Measurements from ENCODE around the gene CLCA4. TPM values are rescaled to one million over a fixed set of nuclear protein-coding genes. Genes with fewer than 3 reads are reported as not detected.

The CLCA4 gene
- polyA plus RNA-seq, 1 donor = 0.04 TPM

- DNase-seq = no peak
- peaks cover 4% of the 10 kb centered on the region for H3K4me1 ChIP-seq (ENCODE audit: control insufficient read depth, insufficient read depth, low read length)
- WGBS (ENCODE audit: insufficient coverage, low lambda C conversion rate) = 60% methylated on average over 2 of the region's 13 CpGs
Measured at GRCh38 chr1:86507935-86508582, 38.8 kb upstream of the CLCA4 start.

GRCh38 chr1:86508583-86508969 is 38.3 kb upstream of the CLCA4 start:
- H3K4me1 ChIP-seq (ENCODE audit: control insufficient read depth, insufficient read depth, low read length) = no peaks in the 10 kb centered on the region
- no peaks in the 10 kb centered on the region for H3K27me3 ChIP-seq (ENCODE audit: control insufficient read depth, insufficient read depth, low read length)
- H3K4me3 ChIP-seq (ENCODE audit: low read length) = no peak overlapping the region
- no peaks in the 10 kb centered on the region for H3K36me3 ChIP-seq (ENCODE audit: control insufficient read depth, insufficient read depth, low read length)
- no peaks in the 10 kb centered on the region for H3K9me3 ChIP-seq (ENCODE audit: control insufficient read depth, low read depth, low read length)
- no peak for DNase-seq
- 100% methylated on average over 1 of the region's 2 CpGs for WGBS (ENCODE audit: insufficient coverage, low lambda C conversion rate)
- no peak overlapping the region for H3K27ac ChIP-seq (ENCODE audit: low read length)

More at GRCh38 chr1:86507935-86508582, 38.8 kb upstream of the CLCA4 start:
- Histone ChIP-seq H3K9me3 (ENCODE audit: control insufficient read depth, low read depth, low read length) (no peaks in the 10 kb centered on the region), H3K36me3 (ENCODE audit: control insufficient read depth, insufficient read depth, low read length) (no peaks in the 10 kb centered on the region), H3K27ac (ENCODE audit: low read length) (no peak overlapping the region), H3K4me3 (ENCODE audit: low read length) (no peak overlapping the region), H3K27me3 (ENCODE audit: control insufficient read depth, insufficient read depth, low read length) (no peaks in the 10 kb centered on the region)

- no peak overlapping the region for H3K27ac ChIP-seq (ENCODE audit: low read length)
- no peak overlapping the region for H3K4me3 ChIP-seq (ENCODE audit: low read length)
- peak in 1 of 2 donors; percentile 44 for DNase-seq
- no peaks in the 10 kb centered on the region for H3K36me3 ChIP-seq (ENCODE audit: control insufficient read depth, insufficient read depth, low read length)
- no peaks in the 10 kb centered on the region for H3K9me3 ChIP-seq (ENCODE audit: control insufficient read depth, low read depth, low read length)
- no peaks in the 10 kb centered on the region for H3K4me1 ChIP-seq (ENCODE audit: control insufficient read depth, insufficient read depth, low read length)
- H3K27me3 ChIP-seq (ENCODE audit: control insufficient read depth, insufficient read depth, low read length) = no peaks in the 10 kb centered on the region
- WGBS (ENCODE audit: insufficient coverage, low lambda C conversion rate) = no CpG with 5 or more reads among the region's 2 CpGs
Measured at GRCh38 chr1:86515597-86515996, 31.3 kb upstream of the CLCA4 start.

GRCh38 chr1:86516335-86516734 is 30.5 kb upstream of the CLCA4 start:
- no peaks in the 10 kb centered on the region for H3K27me3 ChIP-seq (ENCODE audit: control insufficient read depth, insufficient read depth, low read length)
- WGBS (ENCODE audit: insufficient coverage, low lambda C conversion rate) = no CpG with 5 or more reads among the region's 1 CpG
- H3K4me3 ChIP-seq (ENCODE audit: low read length) = no peak overlapping the region
- H3K4me1 ChIP-seq (ENCODE audit: control insufficient read depth, insufficient read depth, low read length) = no peaks in the 10 kb centered on the region
- no peak overlapping the region for H3K27ac ChIP-seq (ENCODE audit: low read length)
- DNase-seq = no peak
- H3K9me3 ChIP-seq (ENCODE audit: control insufficient read depth, low read depth, low read length) = no peaks in the 10 kb centered on the region
- H3K36me3 ChIP-seq (ENCODE audit: control insufficient read depth, insufficient read depth, low read length) = no peaks in the 10 kb centered on the region

GRCh38 chr1:86517336-86517735 is 29.5 kb upstream of the CLCA4 start:
- Histone ChIP-seq H3K4me3 (ENCODE audit: low read length) (no peak overlapping the region), H3K27me3 (ENCODE audit: control insufficient read depth, insufficient read depth, low read length) (no peaks in the 10 kb centered on the region), H3K36me3 (ENCODE audit: control insufficient read depth, insufficient read depth, low read length) (no peaks in the 10 kb centered on the region), H3K27ac (ENCODE audit: low read length) (no peak overlapping the region), H3K9me3 (ENCODE audit: control insufficient read depth, low read depth, low read length) (no peaks in the 10 kb centered on the region), H3K4me1 (ENCODE audit: control insufficient read depth, insufficient read depth, low read length) (no peaks in the 10 kb centered on the region)
- 100% methylated on average over 1 of the region's 1 CpG for WGBS (ENCODE audit: insufficient coverage, low lambda C conversion rate)
- no peak for DNase-seq

GRCh38 chr1:86520789-86521521 is 25.9 kb upstream of the CLCA4 start:
- no peak overlapping the region for H3K4me3 ChIP-seq (ENCODE audit: low read length)
- no peaks in the 10 kb centered on the region for H3K36me3 ChIP-seq (ENCODE audit: control insufficient read depth, insufficient read depth, low read length)
- H3K9me3 ChIP-seq (ENCODE audit: control insufficient read depth, low read depth, low read length) = peaks cover 8% of the 10 kb centered on the region
- no peaks in the 10 kb centered on the region for H3K4me1 ChIP-seq (ENCODE audit: control insufficient read depth, insufficient read depth, low read length)
- DNase-seq = peak; percentile 58 to 78
- 70% methylated on average over 3 of the region's 4 CpGs for WGBS (ENCODE audit: insufficient coverage, low lambda C conversion rate)
- peak overlapping the region; percentile 38 for H3K27ac ChIP-seq (ENCODE audit: low read length)
- no peaks in the 10 kb centered on the region for H3K27me3 ChIP-seq (ENCODE audit: control insufficient read depth, insufficient read depth, low read length)

GRCh38 chr1:86521522-86521891 is 25.4 kb upstream of the CLCA4 start:
- H3K27ac ChIP-seq (ENCODE audit: low read length) = peak overlapping the region; percentile 38
- no peak for DNase-seq
- 75% methylated on average over 2 of the region's 2 CpGs for WGBS (ENCODE audit: insufficient coverage, low lambda C conversion rate)

GRCh38 chr1:86522240-86522639 is 24.6 kb upstream of the CLCA4 start:
- Histone ChIP-seq H3K4me1 (ENCODE audit: control insufficient read depth, insufficient read depth, low read length) (no peaks in the 10 kb centered on the region), H3K27ac (ENCODE audit: low read length) (no peak overlapping the region), H3K4me3 (ENCODE audit: low read length) (no peak overlapping the region), H3K27me3 (ENCODE audit: control insufficient read depth, insufficient read depth, low read length) (no peaks in the 10 kb centered on the region), H3K9me3 (ENCODE audit: control insufficient read depth, low read depth, low read length) (peaks cover 8% of the 10 kb centered on the region), H3K36me3 (ENCODE audit: control insufficient read depth, insufficient read depth, low read length) (no peaks in the 10 kb centered on the region)
- no peak for DNase-seq
- 80% methylated on average over 1 of the region's 3 CpGs for WGBS (ENCODE audit: insufficient coverage, low lambda C conversion rate)

More at GRCh38 chr1:86521522-86521891, 25.4 kb upstream of the CLCA4 start:
- Histone ChIP-seq H3K4me1 (ENCODE audit: control insufficient read depth, insufficient read depth, low read length) (no peaks in the 10 kb centered on the region), H3K27me3 (ENCODE audit: control insufficient read depth, insufficient read depth, low read length) (no peaks in the 10 kb centered on the region), H3K36me3 (ENCODE audit: control insufficient read depth, insufficient read depth, low read length) (no peaks in the 10 kb centered on the region), H3K9me3 (ENCODE audit: control insufficient read depth, low read depth, low read length) (peaks cover 8% of the 10 kb centered on the region), H3K4me3 (ENCODE audit: low read length) (no peak overlapping the region)

GRCh38 chr1:86523670-86524354 is 23.1 kb upstream of the CLCA4 start:
- DNase-seq = no peak
- WGBS (ENCODE audit: insufficient coverage, low lambda C conversion rate) = no CpG with 5 or more reads among the region's 32 CpGs
- peaks cover 8% of the 10 kb centered on the region for H3K9me3 ChIP-seq (ENCODE audit: control insufficient read depth, low read depth, low read length)
- H3K4me1 ChIP-seq (ENCODE audit: control insufficient read depth, insufficient read depth, low read length) = peaks cover 5% of the 10 kb centered on the region
- H3K27ac ChIP-seq (ENCODE audit: low read length) = no peak overlapping the region
- H3K36me3 ChIP-seq (ENCODE audit: control insufficient read depth, insufficient read depth, low read length) = no peaks in the 10 kb centered on the region
- no peaks in the 10 kb centered on the region for H3K27me3 ChIP-seq (ENCODE audit: control insufficient read depth, insufficient read depth, low read length)
- no peak overlapping the region for H3K4me3 ChIP-seq (ENCODE audit: low read length)

GRCh38 chr1:86527306-86527705 is 19.6 kb upstream of the CLCA4 start:
- 13% methylated on average over 3 of the region's 4 CpGs for WGBS (ENCODE audit: insufficient coverage, low lambda C conversion rate)
- Histone ChIP-seq H3K27ac (ENCODE audit: low read length) (peak overlapping the region; percentile 75), H3K36me3 (ENCODE audit: control insufficient read depth, insufficient read depth, low read length) (no peaks in the 10 kb centered on the region), H3K27me3 (ENCODE audit: control insufficient read depth, insufficient read depth, low read length) (no peaks in the 10 kb centered on the region), H3K9me3 (ENCODE audit: control insufficient read depth, low read depth, low read length) (peaks cover 8% of the 10 kb centered on the region), H3K4me3 (ENCODE audit: low read length) (no peak overlapping the region), H3K4me1 (ENCODE audit: control insufficient read depth, insufficient read depth, low read length) (peaks cover 5% of the 10 kb centered on the region)
- peak; percentile 80 to 93 for DNase-seq

Data from large intestine (tissue), 3 donors.